NCI-H526 treated with DMSO at 0.1 percent for 48 hours (cell line): ENCODE results near the gene TNS1.

ENCODE experiments used
- DNase-seq: peaks from one replicate; lab custom pipeline; 2025; lab: John Stamatoyannopoulos, UW

Gene TNS1

DNA sequence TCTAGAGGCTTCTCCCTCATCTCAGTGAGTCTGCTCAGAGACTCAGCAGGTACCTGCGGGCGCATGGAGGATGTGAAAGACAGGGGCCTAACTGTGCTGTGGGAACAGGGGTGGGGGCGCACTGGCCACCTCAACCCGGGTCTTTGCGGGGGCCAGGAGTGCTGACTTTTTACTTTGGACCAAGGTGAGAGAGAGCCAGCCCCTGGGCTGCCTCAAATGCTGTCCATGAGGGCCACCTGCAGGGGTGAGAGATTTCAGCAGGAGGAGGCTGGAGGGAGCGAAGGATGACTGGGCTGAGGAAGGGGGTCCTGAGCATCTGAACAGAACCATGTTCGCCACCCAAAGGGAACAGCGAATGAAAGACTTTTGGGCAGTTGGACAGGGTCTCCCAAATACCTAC, 129.4 kb downstream of the TNS1 start:
- no peak for DNase-seq

DNA sequence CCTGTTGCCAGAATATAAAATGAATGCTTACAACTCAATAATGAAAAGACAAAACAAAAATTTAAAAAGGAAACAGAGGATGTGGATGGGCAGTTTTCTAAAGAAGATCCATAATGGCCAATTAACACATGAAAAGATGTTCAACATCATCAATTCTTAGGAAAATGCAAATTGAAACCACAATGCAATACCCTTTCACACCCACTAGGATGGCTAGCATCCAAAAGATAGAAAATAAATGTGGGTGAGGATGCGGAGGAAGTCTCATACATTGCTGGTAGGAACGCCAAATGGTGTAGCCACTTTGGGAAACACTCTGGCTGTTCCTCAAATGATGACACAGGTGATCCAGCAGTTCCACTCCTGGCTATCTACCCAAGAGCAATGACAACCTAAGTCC, 130.5 kb downstream of the TNS1 start:
- no peak for DNase-seq

DNA sequence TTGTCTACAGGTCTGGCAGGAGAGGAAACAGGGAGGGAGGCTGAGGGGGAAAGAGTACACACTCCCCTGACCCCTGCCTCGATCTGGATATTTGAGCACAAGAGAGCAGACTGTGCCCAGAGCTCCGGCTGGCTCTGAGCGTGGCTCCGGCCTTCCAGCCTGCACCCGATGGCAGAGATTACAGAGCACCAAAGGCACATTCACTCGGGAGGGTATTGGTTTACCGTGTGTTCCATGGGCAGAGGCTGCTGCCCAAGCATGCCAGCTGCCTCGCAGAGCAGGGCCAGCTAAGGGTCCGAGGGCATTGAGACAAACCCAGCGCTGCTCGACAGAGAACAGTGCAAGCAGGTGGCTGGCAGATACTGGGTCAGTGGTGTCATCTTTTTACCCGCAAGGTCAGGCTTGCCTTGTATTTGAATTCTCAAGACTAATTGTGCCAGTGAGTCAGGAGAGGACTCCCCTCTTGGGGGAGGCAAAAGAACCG, 132.2 kb downstream of the TNS1 start:
- DNase-seq = no peak

DNA sequence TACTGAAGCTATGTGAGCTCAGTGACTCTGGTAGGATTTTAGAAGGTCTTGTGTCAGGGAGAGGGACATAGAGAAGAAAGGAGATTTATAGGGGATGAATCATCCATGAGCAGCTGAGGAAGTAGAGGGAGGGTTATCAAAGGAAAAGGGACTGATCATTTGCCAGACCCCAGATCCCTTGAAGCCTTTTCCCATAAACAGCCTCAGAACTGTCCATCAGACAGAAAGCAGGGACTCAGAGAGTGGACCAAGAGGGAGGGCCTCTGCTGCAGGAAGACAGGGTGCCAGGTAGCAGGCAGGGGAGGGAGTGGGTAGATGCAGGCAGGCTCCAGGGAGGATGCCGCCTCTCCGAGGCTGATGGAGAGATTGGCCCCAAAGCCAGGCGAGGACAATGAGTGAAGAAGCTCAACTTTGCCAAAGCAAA, 133.9 kb downstream of the TNS1 start:
- DNase-seq = no peak

DNA sequence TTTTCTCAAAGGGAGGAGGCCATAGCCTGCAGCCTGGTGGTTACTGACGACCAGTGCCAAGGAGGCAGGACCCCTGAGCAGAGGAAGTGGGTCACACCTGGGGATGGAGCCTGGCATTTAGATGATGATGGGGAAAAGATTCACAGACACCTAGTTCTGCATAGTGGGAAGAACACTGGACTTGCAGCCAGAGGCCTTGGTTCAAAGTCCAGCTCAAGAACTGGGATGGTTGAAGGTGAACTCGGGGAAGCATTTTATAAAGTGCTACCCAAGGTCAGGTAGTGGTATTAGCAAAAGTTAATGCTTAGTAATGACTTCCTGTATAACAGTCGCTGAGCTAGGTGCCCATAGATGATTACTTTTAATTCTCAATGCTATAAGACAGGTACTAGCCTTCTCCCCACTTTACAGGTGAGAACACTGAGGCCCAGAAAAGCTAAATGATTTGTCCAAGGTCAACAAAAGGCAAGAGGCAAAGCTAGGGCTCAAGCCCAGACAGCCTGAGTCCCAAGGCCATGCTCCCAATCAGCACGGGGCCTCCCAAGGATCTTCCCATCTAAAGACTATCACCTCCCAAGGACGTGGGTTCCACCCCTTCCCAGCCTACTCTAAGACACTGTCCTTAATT, 134.4 kb downstream of the TNS1 start:
- DNase-seq = no peak

DNA sequence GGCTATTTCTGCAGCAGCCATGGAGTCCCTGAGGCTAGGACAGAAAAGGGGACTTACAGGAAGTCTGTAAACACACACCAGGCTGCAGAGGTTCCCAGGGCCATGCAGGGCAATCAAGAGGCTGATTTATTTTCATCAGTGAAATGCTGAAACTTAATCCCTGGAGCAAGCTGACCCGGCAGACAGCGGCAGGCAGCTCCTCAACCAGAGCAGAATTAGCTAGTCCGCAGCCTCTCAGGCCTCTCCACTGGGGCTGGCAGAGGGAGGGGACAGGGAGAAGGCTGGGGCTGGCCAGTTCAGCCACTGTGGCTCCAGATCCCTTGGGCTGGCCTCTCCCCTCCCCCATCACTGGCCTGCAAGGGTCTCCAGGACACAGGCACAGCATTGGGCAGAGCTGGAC, 136.3 kb downstream of the TNS1 start:
- no peak for DNase-seq

DNA sequence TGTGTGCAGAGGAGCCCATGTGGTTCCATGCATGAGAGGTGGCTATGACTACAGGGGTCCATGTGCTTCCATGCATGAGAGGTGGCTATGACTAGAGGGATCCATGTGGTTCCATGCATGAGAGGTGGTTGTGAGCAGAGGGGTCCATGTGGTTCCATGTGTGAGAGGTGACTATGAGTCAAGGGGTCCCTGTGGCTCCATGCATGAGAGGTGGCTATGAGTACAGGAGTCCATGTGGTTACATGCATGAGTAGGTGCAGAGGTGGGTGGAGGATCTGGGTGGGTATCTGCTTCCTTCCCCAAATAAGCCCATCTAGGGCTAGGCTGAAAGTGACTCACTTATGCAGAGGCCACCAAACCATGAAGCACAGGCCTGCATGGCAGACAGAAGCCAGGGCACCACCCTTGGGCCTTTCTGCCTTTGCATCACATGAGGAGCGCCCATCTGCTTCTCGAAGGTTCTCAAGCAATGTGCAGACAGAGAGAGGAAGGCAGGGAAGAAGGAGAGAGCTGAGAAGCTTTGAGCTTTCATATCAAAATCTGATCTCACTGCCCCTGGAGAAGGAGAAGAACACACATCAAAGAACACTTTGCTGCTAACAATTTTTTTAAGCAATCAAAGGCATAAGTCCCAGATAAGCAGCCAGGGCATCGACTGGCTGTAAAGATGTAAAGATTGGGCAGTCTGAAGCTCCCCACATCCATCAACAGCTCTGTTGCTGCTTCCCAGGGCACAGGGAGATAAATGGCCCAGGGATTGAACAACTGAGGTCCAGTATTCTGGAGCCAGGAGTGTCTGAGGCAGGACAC, 137.6 kb downstream of the TNS1 start:
- DNase-seq = no peak

DNA sequence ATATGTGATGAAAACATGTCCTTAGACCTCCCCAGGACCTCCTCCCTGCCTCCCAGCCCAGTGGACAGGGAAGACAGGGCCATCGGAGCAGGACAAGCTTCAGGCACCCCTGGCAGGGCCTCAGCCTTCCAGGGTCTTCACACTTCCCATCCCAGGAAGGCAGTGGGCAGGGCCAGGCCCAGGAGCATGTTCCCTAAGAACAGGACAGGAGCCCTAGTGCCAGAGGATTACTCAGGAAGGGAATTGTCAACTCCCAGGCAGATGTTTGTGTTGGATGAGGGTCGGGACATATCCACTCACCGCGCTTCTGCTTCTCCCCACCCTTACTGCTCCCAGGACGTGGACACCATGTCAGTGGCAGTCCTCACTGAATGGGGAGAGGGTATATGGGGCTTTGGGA, 138.9 kb downstream of the TNS1 start:
- DNase-seq = no peak

DNA sequence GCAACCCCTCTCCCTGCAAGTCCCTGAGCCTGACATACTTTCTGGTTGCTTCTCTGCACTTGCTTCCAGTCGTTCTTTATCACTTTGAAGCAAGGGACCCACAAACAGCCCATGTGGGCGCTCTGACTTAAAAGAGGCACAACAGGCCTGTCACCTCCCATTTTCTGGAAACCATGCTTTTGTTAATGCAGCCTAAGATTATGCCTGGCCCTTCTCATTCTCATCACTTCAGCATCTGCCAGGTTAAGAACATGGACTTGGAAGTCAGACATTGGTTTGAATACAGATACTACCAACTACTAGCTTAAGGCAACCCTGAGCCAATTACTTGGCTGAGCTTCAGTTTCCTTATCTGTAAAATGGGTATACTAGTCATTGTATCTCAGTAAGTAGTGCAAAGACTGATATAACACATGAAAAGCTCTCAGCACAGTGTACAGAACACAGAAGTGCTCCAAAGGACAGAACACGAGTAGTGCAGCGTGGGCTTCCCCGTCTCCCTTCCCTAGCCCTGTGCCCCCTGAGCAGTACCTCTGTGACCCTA, 141.4 kb downstream of the TNS1 start:
- DNase-seq = no peak

DNA sequence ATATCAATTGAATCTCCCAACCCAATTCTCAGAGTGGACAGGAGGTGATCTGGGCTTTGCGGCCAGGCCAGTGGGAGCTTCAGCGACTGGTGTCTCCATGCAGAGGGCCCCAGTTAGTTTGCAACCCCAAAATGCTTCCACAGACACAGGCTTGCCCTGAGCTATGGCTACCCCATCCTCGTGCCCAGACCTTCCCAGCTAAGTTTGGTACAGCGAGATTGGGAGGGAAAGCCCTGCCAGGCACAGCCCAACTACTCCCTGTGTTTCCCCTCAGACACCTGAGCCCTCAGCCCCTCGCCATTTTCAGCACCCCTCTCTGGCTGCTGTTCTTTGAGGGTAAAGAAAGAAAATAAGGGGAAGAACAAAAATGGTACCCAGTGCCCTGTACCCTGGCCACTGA, 142.9 kb downstream of the TNS1 start:
- DNase-seq = no peak

DNA sequence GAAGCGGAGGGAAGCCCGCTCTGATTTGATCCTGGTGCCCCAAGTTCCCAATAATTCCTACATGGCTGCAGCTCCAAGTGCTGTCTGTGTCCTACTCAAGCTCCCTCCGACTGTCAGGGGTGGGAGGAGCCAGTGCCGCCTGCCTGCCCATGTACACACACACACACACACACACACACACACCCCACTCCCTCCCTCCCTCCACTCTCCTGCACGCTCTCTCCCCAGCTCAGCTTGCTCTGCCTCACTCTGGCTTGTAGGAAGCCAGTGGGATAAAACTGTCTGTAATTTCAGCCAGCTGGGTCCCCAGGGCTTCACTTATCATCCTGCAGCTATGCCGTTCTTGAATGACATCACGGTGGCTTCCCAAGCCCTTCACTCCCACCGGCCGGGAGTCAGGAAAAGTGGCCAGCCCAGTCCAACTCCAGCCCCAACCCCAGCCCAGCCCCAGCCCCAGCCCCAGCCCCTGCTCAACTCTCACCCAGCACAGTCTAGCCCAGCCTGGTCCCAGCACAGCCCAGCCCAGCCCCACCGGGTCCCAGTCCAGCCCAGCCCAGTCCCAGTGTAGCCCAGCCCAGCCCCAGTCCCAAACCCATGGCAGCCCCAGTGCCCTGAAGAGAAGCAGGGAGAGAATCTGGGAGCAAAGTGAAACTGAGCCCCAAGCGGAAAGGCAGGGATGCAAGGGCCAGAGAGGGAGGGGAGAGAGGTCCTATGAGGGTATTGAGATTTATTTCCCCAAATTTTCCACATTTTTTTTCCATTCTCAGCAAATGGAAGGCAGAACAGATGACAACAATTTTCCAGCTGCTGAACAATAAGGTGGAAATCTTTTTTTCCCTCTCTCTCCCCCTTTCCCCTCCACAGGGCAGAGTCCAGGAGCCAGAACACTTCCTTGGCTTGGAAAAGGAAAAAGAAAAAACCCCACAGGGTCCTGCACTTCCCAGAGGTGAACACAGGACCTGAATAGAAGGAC, 144.0 kb downstream of the TNS1 start:
- DNase-seq = no peak

DNA sequence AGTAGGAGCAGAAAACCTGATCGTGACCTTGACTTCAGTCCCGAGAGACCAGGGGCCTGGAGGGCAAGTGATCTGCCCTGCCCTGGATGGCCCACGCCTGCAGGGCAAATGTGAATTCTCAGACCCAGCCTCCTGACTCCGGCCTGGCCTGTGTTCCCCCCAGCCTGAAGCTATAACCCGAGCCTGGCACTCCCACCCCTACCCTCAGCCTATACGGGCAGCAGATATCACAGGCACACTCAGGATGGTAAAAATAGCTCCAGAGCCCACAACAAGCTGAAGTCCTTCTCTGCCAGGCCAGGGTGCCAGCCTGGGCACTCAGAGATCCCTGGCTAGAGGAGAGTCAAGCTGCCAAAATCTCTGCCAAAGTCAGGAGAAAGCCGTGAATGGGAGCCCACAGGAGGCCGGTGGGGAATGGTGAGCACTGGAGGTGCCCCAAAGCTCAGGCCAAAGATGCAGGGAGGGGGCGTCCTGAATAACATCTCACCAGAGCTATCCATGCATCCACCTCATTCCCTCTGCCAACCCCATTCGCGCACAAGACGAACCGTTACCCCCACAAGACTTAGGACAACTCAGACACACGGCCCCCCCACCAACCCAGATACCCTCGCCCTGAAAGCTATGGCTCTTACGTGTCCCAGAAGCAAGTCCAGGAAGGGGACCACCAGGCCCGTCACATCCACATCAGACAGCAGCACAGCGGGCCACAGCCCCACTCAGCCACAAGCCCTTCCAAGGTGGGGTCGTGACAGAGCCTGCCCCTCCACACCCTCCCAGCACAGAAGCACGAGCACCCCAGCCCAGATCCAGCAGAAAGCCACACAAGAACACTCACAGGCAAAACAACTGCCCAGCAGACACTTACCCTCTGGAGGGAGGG, 144.9 kb downstream of the TNS1 start:
- no peak for DNase-seq

DNA sequence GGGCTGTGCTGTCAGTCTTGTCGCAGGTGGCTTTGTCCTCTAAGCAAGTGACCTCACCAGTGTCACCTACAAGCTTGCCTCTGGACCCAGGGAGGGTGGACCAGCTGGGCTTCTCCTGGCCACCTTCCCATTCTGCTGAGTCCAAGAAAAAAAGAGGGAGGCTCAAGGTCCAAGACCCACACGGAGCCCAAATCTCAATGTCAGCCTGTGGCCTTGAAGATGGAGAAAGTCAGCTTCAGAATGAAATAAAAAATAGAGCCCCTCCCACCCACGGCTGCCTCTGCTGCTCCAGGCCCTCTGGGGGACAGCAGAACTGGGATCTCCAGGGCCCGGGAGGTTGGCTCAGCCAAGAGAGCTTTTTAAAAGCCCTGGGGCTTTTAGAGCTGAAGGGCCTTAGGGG, 145.9 kb downstream of the TNS1 start:
- DNase-seq = no peak

DNA sequence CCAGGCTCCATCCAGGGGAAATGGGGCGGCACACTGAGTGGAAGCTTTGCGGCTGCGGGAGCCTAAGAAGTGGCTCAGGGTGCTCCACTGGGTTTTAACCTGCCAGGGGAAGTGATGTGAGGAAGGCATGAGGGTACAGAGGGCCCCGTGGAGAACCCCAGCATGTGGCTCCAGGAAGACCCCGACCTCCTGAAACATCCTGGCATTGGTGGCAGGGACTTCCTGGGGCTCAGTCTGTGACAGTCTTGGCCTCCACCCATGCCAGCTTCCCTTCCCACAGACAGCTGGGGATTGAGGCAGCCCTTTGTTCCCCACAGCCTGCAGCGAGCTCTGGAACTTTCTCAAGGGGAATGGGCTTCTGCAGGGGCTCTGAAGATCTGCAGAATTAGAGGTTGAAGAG, 146.6 kb downstream of the TNS1 start:
- DNase-seq = no peak

DNA sequence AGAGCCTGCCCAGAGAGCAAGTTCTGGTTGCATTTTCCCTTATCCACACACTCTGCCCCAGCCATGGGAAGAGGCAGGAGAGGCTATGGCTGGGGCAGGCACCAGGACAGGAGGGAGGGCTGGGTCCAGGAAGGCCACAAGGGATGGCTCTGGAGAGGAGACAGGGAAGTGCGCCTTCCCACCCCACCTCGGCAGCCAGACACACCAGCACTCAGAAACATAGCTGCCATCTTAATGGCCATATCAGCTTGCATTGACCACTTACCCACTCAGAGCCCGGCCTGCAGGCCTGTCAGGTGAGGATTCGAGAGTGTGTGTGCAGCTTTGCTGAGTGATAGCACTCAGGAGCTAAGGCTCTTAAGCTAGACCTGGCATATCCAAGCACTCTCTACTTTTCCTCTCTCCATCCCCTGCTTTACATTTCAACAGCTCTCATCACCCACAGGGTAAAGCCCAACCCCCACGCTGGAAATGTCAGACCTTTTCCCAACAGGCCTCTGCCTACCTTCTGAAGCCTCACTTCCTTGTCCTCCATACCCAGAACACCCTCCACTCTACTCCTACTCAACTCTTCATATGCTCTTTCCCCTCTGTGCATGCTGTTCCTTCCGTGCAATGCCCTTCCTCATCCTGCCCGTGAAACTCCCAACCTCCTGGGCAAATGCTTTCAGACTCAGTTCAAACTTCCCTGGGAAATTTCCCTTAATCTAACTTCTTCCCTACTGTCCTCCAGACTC, 147.9 kb downstream of the TNS1 start:
- DNase-seq = no peak

DNA sequence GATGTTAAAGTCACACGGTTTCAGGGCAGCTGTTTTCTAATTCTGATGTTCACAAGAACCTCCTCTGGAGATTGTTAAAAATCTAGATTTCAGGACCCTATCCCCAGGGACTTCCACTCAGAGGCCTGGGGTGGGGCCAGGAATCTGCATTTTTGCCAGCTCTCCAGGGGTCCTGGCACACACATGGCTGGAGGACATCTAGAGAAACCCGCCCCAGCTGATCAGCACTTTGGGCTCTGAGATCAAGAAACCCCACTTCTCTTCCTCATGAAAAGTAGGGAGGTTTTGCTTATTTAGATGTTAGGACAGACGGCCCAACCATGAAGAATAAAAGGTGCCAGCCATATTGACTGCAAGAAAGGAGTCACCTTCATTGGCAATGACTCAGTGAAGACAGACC, 148.8 kb downstream of the TNS1 start:
- DNase-seq = no peak

DNA sequence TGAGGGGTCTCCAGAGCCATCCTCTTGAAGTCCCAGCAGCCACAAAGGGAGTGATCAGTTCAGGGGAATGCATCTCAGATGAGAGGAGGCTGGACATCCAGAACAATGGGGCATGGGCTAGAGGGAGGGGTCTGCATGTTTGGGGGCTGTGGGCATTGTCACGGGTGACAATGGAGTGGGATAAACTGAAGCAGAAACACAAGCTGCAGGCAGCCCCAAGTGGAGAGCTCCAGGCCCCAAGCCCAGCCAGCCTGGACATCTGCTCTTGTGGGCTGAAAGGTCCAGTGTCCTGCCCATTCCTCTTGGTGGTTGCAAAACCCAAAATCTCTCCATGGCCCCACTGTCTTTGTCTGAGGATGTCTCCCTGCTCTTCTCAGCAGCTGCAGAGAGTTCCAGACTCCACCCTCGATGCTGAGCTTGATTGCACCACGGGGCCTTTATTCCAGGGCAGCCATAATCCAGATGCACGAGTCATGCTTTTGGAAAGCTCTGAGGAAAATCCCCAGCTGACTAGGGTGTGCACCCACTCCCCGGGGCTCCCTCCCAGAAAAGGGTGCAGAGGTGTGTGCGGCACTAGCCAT, 149.4 kb downstream of the TNS1 start:
- no peak for DNase-seq

DNA sequence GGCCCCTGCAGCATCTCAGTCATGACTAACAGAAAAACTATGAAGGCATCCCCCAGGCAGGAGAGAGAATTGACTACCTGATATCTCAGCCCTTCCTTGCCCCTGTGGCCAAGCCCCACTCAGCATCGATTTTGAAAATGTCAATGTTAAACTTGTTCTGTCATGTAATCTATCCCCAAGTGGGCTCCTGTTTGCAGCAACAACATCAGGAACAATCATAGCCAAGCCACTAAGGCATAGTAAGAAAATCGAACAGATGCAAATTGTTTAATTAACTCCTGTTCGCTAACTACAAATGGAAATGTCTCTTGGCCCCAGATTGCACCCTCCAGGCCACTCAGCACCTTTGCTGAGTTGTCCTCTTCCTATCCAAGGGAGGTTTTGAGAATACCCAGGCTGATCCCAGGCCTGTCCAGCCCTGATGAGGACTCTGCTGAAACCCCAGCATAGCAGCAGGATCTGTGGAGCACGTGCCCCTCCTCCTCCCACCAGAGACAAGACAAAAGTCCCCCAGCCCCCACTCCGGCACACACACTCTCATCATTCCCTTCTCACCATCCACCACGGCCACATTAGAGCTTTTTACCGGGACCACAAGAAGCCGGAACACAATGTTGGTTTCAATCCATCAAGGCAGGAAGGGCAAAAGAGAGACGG, 150.1 kb downstream of the TNS1 start:
- DNase-seq = no peak

DNA sequence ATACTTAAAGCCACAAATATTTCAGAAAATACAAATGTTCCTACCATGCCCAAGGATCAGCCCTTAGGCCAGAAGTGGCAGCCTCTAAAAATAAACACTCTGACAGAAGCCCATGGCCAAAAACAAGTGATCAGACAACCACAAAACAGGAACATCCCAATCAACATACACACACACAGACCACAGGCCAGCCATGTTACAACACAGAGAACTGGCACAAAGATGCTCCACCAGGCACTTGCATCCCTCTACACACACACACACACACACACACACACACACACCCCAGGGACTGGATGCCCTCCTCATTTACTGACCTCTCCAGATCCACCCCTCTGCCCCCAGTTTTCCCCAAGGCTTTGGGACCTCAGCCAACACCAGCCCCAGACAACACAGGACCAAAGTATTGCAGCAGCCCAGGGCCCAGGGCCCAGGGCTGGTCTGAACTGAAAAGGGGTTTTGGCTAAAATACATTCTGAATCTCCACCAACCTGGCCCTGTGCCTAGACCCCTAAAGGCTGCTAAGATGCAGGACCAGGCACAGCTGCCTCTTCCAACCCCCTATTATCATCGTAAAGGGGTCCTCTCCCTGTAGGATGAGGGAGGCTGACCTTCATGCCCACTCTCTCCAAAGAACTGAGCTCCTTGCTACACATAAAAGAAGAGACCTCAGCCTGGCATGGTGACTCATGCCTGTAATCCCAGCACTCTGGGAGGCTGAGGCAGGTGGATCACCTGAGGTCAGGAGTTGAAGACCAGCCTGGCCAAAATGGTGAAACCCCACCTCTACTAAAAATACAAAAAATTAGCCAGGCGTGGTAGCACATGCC, 151.4 kb downstream of the TNS1 start:
- no peak for DNase-seq
